GM21619 (cell line): ENCODE data around the gene USB1.

Source experiments
- ATAC-seq: cut with Tn5 transposase; IDR thresholded peaks from one replicate; pipeline ENCODE4 v1.9.1; 2021; ENCODE audit not compliant: unreplicated experiment

Gene USB1

DNA sequence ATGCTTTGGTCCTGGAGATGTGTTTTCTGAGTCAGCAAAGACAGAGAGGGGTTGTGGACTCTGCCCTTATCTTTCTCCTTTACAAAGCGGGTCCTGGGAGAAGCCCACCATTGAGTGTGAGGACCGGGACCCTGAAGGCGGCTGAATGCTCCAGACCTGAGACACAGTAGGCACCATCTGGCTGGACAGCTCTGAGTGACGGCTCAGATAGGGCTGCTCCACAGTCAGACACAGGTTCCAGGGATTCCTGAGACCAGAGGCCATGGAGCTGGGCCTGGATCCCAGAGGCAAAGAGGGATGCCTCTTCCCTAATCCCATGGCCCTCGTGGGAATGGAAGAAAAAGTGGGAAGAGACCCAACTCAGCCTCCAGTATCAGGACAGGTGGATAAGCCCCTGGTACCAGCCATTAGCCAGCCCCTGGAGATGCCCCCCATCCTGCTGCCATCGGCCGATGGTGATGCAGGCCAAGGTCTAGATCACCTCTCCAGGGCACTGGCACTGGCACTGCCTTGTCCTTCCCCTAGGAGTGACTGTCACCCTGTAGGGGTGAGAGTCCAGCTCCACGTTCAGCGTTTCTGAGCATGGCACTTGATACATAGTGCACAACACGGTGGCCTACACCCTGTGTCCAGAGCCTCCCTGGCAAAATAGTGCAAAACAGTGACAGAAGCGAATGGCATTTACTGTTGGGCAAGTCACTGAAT lies 29.1 kb downstream of the USB1 start:
- no peak for ATAC-seq

- no peak for ATAC-seq
Observed at GRCh38 chr16:58031016-58031800, 30.0 kb downstream of the USB1 start.

GRCh38 chr16:58032710-58033293 lies 31.6 kb downstream of the USB1 start:
- no peak for ATAC-seq

GRCh38 chr16:58034128-58034685 lies 33.0 kb downstream of the USB1 start:
- ATAC-seq, result no peak

GRCh38 chr16:58034774-58035173 lies 33.6 kb downstream of the USB1 start:
- no peak for ATAC-seq

GRCh38 chr16:58035356-58036170 lies 34.4 kb downstream of the USB1 start:
- ATAC-seq, result no peak

GRCh38 chr16:58036943-58037342 lies 35.7 kb downstream of the USB1 start:
- no peak for ATAC-seq

DNA sequence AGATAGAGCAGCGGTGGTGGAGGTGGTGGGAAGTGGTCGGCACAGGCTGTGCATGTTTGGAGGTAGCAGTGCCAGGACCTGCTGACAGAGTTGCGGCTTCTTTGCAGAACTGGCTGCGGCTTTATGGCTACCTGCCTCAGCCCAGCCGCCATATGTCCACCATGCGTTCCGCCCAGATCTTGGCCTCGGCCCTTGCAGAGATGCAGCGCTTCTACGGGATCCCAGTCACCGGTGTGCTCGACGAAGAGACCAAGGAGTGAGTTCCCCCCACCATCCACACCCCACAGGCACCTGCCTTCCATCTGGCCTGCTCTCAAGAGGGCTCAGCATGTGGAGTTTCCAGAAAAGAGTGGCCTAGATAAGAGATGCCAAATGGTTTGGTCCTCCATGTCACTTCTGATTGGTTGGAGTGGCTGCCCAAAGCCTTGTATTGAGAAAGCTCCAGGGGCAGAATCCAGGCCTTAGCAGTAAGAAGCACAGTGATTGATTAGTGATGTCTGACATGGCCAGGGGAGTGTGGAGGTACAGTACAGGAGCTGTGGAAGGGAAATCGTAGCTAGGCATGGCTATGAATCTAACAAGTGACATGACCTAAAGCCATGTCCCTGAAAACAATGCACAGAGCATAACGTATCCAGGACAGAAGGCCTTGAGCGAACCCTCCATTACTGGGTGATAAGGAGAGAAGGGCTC lies 36.3 kb downstream of the USB1 start:
- ATAC-seq, result no peak

DNA sequence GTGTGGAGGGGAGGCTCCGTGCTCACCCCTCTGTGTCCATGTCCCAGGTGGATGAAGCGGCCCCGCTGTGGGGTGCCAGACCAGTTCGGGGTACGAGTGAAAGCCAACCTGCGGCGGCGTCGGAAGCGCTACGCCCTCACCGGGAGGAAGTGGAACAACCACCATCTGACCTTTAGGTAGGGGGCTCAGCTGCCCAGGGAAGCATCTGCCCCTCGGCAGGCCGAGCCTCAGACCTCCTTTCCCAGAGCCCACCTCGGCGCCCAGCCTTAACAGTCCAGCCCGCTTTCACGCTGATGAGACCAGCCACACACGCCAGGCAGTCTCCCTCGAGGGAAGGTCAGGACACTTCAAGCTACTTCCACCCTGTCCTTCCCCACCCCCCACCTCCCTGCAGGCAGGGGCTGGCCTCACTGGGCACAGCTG lies 37.0 kb downstream of the USB1 start:
- no peak for ATAC-seq

- no peak for ATAC-seq
Observed at GRCh38 chr16:58039829-58040495, 38.8 kb downstream of the USB1 start.

GRCh38 chr16:58040496-58040846 lies 39.3 kb downstream of the USB1 start:
- no peak for ATAC-seq

DNA sequence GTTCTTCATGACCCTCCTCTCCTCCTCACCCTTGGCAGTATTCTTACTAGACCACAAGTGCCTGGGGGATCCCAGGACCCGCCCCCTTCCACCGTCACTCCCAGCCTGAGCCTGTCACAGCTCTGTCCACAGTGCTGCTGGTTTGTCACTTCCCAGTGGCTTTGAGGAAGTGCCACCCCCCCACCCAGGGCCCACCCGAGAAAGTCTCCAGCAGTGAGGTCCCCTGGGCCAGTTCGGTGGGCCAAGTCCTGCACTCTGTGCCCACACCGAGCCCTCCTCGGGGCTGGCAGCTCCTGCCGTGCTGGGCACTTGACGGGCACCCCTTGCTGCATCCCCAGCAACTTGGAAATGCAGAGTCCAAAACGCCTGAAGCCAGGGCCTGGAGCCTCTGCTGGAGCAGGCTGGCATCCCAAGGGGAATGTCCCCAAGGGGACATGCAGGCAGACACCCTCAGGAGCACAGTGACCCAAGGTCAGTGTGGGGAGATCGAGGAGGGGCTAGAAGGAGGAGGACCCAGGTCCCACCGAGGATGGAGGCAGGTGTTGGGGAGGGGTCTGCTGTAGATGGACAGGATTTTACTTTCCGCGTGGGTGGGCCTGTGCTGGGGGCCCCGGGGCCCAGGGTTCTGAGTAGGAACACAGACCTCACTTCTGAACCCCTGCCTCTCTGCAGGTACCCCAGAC lies 39.9 kb downstream of the USB1 start:
- no peak for ATAC-seq

- ATAC-seq, result no peak
Observed at GRCh38 chr16:58041628-58041955, 40.4 kb downstream of the USB1 start.

DNA sequence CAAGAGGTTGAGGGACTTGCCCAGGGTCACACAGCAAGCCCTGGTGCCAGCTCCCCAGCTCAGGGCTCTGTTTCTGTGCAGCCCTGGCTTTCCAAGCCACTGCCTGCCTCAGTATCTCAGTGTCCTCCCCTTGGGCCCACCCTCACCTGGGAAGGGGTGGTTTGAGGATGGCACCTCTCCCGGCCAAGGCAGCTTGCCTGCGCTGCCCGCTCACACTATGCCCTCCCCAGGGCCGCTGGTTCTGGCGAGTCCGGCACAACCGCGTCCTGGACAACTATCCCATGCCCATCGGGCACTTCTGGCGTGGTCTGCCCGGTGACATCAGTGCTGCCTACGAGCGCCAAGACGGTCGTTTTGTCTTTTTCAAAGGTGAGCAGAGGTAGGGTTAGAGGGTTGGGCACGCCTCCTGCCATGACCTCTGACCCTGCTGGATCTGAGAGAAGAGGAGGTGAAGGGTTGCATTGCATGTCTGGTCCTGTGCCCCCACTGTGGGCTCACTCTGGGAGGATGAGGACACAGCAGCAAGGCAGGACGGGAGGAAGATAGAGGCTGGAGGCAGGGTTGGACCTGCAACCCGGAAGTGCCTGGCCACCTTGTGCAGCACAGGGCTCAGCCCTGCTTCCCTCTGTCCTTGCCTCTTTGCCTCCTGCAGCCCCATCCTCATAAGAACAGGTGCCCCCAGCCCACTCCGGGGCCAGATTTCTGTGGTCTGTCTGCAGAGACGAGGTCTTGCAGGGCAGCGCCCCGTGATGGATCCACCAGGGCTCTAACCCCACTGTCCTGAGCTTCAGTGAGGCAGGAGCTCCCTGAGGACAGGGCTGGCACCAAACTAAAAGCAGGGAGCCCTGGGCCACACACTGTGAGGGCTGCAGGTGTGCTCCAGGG lies 41.0 kb downstream of the USB1 start:
- no peak for ATAC-seq

DNA sequence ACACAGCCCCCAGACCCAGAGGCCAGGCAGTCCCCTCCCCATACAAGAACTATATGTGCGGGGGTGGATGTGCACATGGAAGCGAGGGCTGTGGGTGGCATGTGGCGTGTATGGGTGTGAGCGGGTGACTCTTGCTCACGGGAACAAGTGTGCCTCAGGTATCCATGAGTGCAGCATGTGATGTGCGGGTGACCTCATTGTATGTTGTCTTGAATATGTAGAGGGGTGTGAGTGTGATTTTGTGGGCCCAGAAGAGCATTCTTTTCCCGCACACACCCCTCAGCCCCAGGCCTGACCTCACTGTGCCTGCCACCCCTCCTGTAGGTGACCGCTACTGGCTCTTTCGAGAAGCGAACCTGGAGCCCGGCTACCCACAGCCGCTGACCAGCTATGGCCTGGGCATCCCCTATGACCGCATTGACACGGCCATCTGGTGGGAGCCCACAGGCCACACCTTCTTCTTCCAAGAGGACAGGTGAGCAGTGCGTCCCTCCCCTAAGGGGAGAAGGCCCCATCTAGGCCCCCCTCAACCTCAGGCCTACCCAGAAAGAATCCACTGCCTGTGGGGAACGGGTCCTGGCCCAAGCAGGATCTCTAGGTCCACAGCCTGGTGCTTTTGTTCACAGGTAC lies 41.8 kb downstream of the USB1 start:
- no peak for ATAC-seq

DNA sequence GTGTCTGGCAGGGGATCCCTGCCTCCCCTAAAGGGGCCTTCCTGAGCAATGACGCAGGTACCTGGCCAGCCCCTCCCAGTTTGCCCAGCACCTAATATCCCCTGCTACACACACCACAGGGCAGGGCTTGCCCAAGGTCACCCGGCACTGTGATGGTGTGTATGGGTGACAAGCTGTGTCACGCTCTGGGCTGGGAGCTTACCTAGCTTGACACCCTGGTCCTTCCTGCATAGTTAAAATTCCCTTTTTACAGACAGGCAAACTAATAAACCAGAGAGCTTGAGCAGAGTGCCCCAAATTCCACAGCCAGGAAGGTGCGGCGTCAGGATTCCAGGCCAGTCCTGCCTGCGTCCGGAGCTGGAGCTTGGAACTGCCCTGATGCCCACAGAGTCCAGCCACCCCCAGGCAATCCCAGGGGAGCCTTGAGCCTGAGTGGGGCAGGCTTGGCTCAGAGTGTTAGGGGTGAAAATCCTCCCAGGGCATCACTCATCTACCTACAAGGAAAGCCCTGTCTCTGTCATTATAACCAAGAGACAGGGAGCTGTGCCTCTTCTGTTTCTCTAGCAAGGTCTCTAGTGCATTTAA lies 42.5 kb downstream of the USB1 start:
- ATAC-seq, result no peak

DNA sequence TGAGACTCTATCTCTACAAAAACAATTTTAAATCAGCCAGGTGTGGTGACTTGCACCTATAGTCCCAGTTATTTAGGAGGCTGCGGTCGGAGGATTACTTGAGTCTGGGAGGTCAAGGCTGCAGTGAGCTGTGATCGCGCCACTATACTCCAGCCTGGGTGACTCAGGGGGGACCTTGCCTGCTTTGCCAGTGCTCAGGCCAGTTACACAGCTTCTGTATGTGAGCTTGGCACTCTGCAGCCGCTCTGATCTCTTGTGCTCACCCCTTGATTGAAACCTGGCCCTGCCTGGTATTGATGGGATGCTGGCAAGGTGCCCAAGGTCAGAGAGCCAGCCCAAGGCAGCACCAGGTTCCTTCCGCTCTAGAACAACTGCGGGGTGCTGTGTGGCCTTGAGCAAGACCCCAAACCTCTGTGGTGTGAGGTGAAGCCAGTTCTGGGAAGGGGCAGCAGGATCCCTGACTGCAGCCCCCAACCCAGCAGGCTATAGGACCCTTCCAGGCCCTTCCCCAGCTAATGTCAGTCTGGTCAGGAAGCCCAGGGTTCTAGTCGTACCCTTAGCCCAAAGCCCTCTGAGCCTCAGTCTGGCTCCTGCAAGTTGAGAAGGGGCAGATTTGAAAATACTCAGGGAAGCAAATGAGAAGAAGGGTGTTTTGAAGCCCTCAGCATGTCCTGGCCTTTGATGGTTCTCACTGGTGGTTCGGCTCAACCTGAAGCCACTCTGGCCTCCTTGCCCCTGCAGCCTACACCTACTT lies 43.2 kb downstream of the USB1 start:
- no peak for ATAC-seq
